ENCODE results near the gene PLXNA2. TPM values are rescaled to one million over a fixed set of nuclear protein-coding genes. Genes with fewer than 3 reads are reported as not detected.
A peak's percentile ranks its signal among the peaks of the same experiment; 100 is the strongest.

The PLXNA2 gene
- total RNA-seq, 1 experiment from 2014 or later, result 17.7 TPM

- no peak for DNase-seq (ENCODE audit: low read depth)
Measured at GRCh38 chr1:208028526-208028925, 215.7 kb downstream of the PLXNA2 start.

GRCh38 chr1:208027861-208028260 is 216.3 kb downstream of the PLXNA2 start:
- DNase-seq (ENCODE audit: low read depth), result no peak

- no peak for DNase-seq (ENCODE audit: low read depth)
Measured at GRCh38 chr1:208026880-208027438, 217.2 kb downstream of the PLXNA2 start.

GRCh38 chr1:208025031-208025430 is 219.2 kb downstream of the PLXNA2 start:
- no peak for DNase-seq (ENCODE audit: low read depth)

GRCh38 chr1:208024406-208024805 is 219.8 kb downstream of the PLXNA2 start:
- no peak for DNase-seq (ENCODE audit: low read depth)

GRCh38 chr1:208019257-208019656 is 224.9 kb downstream of the PLXNA2 start:
- no peak for DNase-seq (ENCODE audit: low read depth)

- DNase-seq (ENCODE audit: low read depth), result no peak
Measured at GRCh38 chr1:208015255-208015654, 228.9 kb downstream of the PLXNA2 start.

GRCh38 chr1:208013210-208013609 is 231.0 kb downstream of the PLXNA2 start:
- DNase-seq (ENCODE audit: low read depth), result no peak

- no peak for DNase-seq (ENCODE audit: low read depth)
Measured at GRCh38 chr1:208012721-208013120, 231.5 kb downstream of the PLXNA2 start.

GRCh38 chr1:208010487-208011071 is 233.6 kb downstream of the PLXNA2 start:
- no peak for DNase-seq (ENCODE audit: low read depth)

- no peak for DNase-seq (ENCODE audit: low read depth)
Measured at GRCh38 chr1:208009706-208010444, 234.3 kb downstream of the PLXNA2 start.

- DNase-seq (ENCODE audit: low read depth), result no peak
Measured at GRCh38 chr1:208009303-208009702, 234.9 kb downstream of the PLXNA2 start.

GRCh38 chr1:208008534-208008933 is 235.7 kb downstream of the PLXNA2 start:
- DNase-seq (ENCODE audit: low read depth), result no peak

GRCh38 chr1:208007938-208008342 is 236.2 kb downstream of the PLXNA2 start:
- DNase-seq (ENCODE audit: low read depth), result peak; percentile 55

- no peak for DNase-seq (ENCODE audit: low read depth)
Measured at GRCh38 chr1:208007319-208007937, 236.8 kb downstream of the PLXNA2 start.

- no peak for DNase-seq (ENCODE audit: low read depth)
Measured at GRCh38 chr1:208006258-208006920, 237.8 kb downstream of the PLXNA2 start.

- peak; percentile 18 for DNase-seq (ENCODE audit: low read depth)
Measured at GRCh38 chr1:208004851-208005250, 239.3 kb downstream of the PLXNA2 start.

- DNase-seq (ENCODE audit: low read depth), result no peak
Measured at GRCh38 chr1:208003241-208003640, 240.9 kb downstream of the PLXNA2 start.

GRCh38 chr1:208002672-208003071 is 241.5 kb downstream of the PLXNA2 start:
- no peak for DNase-seq (ENCODE audit: low read depth)

GRCh38 chr1:208002078-208002477 is 242.1 kb downstream of the PLXNA2 start:
- no peak for DNase-seq (ENCODE audit: low read depth)

GRCh38 chr1:208000504-208000903 is 243.7 kb downstream of the PLXNA2 start:
- no peak for DNase-seq (ENCODE audit: low read depth)

- no peak for DNase-seq (ENCODE audit: low read depth)
Measured at GRCh38 chr1:207999972-208000371, 244.2 kb downstream of the PLXNA2 start.

All from LHCN-M2 (cell line).